NCI-H146 (cell line): ENCODE results near the gene MTG1.
A peak's percentile ranks its signal among the peaks of the same experiment; 100 is the strongest.
"Not testable (repeated sequence)": the region's sequence is repeated elsewhere in the genome, so short reads cannot be mapped to it uniquely, and the experiment has no call there.

Experiments used
- DNase-seq: peaks from one replicate; lab custom pipeline; 2025; lab: John Stamatoyannopoulos, UW

The MTG1 gene

DNA sequence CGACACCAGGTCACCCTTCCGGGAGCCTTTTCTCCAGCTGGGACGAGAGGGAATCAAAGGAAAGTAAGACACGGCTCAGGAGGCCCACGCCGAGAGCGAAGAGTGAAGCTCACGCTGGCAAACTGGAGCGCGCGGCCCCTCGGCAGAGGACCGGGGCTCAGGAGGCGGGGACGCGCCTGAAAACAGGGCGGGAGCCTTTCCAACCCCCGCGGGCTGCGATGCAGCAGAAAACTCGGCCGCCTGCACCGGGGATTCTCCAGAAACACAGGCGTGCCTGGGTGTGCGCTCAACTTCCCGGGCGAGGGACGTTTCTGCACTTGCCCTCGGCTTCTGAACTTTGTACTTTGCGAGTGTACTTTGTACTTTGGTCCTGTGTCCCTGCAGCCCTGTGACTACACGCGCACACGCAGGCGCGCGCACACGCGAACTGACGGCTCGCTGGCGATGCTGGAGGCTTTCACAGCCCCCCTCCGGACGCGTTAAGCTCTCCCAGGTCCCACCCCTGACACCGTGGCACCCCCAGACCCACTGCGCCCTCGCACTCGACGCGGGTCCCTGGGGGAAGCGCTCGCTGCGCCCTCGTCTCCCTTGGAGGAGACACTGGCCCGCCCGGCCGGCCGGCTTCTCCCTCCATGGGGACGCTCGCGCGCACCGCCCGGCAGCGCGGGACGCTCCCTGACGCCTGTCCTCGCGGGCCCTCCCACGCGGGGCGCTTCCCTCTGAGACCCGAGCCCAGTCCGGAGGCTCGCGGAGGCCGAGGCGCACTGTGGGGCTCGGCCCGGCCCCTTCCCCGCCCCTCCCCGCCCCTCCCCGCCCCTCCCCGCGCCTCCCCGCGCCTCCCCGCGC lies 15.5 kb upstream of the MTG1 start:
- DNase-seq, result peak; percentile 44

DNA sequence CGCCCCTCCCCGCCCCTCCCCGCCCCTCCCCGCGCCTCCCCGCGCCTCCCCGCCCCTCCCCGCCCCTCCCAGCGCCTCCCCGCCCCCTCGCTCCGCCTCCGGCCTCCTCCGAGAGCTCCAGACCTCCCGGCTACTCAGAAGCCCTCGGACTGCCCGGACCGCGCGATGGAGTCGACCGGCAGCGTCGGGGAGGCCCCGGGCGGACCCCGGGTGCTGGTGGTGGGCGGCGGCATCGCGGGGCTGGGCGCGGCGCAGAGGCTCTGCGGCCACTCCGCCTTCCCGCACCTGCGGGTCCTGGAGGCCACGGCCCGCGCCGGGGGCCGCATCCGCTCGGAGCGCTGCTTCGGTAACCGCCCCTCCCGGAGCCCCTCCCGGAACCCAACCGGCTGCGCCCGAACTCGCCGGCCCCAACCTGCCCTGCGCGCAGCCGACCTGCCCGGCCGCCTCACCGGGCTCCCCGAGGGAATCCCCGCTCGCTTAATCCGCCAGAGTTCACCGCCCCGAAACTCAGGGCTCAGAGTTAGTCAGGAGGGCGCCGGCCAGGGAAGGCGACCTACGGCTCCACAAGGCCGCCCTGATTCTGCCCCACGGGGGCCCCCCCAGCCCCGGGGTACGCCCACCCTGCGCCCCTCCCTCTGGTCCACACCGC lies 14.7 kb upstream of the MTG1 start, which contains the start of gene PAOX:
PAOX (plus strand) TSS at position 111 of the 649 bp plus-strand sequence; CDS start at position 166, 55 bp downstream.
- peak; percentile 68 for DNase-seq

DNA sequence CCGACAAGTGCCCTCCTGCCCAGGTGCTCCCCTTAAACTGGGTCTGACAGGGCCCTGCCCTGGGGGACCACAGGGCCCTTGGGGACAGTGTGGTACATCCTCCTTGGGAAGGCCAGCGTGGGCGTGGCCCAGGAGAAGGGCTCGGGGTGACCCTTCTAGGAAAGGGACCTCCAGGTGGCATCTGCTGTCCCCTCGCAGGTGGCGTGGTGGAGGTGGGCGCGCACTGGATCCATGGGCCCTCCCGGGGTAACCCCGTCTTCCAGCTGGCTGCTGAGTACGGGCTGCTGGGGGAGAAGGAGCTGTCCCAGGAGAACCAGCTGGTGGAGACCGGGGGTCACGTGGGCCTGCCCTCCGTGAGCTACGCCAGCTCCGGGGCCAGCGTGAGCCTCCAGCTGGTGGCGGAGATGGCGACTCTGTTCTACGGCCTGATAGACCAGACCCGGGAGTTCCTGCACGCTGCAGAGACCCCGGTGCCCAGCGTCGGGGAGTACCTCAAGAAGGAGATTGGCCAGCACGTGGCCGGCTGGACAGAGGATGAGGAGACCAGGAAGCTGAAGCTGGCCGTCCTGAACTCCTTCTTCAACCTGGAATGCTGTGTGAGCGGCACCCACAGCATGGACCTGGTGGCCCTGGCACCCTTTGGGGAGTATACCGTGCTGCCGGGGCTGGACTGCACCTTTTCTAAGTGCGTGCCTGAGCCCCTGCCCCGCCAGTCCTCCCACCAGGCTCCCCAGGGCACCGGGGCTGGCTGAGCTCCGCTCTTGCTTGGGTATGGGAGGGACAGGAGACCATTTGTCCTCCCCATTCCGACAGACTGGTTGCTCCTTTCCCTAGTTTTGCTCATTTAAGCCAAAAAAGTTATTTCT lies 13.9 kb upstream of the MTG1 start:
- DNase-seq, result no peak

DNA sequence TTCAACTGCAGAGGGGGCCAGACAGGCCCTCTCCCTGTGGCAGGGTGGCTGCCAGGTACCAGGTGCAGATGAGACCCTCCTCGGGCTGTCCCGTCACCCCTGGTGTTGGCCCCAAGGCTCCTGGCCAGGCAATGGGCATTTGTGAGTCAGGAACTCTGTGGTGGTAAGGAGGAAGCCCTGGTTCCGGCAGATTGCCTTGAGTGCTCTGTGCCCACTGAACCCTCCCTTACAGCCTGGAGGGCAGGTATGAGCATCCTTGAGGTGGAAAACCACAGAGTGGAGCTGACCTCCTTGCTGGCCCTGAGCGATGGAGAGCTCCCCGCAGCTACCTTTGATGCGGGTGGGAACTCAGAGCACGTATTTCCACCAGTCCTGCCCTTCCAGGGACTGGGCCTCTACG lies 12.9 kb upstream of the MTG1 start:
- no peak for DNase-seq

DNA sequence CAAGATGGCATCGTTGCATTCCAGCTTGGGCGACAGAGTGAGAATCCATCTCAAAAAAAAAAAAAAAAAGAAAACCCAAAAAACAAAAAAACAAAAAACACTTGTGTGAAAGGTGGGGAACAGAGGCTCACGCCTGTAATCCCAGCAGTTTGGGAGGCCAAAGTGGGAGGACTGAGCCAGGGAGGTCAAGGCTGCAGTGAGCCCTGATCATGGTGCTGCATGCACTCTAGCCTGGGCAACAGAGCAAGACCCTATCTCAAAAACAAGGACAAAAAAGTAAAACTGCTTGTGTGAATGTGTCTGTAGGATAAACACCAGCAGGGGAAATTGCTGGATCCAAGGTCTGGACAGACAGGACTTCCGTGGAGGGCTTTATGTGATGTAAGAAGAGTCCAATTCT lies 10.4 kb upstream of the MTG1 start:
- DNase-seq, result no peak

GRCh38 chr10:133384071-133384470 lies 9.9 kb upstream of the MTG1 start:
- DNase-seq, result no peak

- DNase-seq, result no peak
These were observed 8.7 kb upstream of the MTG1 start for GRCh38 chr10:133385214-133385613.

DNA sequence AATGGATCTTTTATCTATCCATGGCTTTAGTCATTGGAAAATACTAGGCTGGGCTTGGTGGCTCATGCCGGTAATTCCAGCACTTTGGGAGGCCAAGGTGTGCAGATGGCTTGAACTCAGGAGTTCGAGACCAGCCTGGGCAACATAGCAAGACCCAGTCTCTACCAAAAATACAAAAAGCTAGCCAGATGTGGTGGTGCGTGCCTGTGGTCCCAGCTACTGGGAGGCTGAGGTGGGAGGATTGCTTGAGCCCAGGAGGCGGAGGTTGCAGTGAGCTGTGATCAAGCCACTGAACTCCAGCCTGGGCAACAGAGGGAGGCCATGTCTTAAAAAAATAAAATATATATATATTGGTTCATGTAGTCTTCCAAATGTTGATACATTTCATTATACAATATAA lies 7.0 kb upstream of the MTG1 start:
- DNase-seq, result not testable (repeated sequence)

GRCh38 chr10:133388236-133388972 lies 5.6 kb upstream of the MTG1 start:
- no peak for DNase-seq

DNA sequence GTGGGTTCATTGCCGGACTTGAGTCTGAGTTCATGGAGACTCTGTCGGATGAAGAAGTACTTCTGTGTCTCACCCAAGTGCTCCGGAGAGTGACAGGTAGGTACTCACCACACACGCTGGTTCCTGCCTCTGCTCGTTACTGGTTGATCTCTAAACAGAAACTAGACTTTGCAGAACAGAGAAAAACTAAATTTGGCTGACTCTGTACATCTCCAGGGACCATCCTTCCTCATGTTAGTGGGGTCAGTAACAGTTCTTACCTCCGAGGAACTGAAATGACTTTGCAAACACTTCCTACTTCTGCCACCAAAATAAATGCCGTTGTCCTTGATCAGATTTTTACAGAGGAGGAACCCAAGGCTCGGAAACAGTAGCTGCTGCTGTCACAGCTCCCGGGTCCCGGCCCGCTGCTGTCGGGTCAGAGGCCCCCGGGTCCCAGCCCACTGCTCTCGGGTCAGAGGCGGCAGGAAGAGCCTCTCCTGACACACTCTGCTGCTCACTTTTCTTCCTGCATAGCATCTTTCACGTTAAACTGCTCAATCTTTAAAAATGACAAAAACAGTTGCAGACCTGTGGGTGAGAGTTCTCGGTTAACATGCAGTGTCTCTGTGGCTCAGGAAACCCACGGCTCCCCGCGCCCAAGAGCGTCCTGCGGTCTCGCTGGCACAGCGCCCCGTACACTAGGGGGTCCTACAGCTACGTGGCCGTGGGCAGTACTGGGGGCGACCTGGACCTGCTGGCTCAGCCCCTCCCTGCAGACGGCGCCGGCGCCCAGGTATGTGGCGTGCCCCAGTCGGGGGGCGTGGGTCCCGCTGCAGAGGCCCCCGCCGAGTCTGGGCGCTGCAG lies 4.8 kb upstream of the MTG1 start:
- no peak for DNase-seq

DNA sequence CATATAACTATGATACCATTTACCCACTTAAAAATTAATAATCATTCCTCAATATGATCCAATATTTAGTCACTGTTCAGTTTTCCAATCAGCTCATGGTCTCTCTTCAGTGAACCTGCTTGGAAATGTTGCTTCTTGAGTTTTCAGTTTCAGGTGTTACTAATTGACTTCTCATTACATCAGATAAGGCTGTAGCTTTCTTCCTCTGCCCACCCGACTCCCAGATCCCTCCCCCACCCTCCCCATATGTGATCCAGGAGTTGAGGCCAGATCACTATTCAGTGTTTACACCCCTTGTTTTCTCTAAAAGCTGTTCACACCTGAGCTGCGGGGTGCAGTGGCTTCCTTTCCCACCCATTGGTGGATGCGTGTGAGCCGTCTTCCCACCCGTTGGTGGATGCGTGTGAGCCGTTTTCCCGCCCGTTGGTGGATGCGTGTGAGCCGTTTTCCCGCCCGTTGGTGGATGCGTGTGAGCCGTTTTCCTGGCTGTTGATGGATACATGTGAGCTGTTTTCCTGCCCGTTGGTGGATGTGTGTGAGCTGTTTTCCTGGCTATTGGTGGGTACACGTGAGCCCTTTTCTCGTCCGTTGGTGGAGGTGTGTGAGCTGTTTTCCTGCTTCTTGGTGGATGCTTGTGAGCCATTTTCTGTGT lies 3.2 kb upstream of the MTG1 start:
- no peak for DNase-seq

GRCh38 chr10:133391249-133391635 lies 2.7 kb upstream of the MTG1 start:
- DNase-seq, result no peak

- no peak for DNase-seq
These were observed 2.0 kb upstream of the MTG1 start for GRCh38 chr10:133391761-133392518.

- DNase-seq, result no peak
These were observed 425 bp upstream of the MTG1 start for GRCh38 chr10:133393401-133394063.

DNA sequence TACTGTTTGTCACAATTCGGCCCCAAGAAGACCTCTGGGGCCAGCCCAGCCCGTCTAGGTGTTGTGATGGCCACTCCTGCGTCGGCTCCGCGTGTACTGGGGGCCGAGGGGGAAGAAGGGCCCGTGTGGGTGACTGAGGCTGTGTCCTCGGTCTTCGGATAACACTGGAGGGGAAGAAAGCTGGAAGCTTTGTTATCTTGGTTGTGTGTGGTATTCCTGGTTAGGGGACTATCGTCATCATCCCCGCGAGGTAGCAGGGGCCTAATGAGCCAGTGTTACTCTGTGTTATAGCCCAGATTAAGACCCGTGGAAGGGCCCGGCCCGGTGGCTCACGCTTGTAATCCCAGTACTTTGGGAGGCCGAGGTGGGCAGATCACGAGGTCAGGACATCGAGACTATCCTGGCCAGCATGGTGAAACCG lies 854 bp downstream of the MTG1 start:
- DNase-seq, result peak; percentile 18

- DNase-seq, result no peak
These were observed 2.2 kb downstream of the MTG1 start for GRCh38 chr10:133396035-133396624.

DNA sequence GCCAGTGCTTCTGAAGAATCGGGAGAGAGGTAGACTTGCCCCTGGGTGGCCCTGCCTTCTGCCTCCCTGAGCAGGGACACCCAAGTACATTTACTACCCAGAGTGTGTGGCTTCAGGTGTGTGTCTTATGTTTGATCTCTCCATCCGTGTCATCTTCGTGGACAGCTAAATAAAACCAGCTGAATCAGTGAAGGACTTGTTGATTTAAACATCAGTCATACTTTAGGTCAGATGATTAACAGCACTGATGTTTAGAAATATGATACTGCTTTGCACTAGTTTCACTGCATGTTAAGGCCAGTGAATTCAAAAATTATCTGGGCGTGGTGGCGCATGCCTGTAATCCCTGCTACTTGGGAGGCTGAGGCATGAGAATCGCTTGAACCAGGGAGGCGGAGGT lies 4.0 kb downstream of the MTG1 start:
- no peak for DNase-seq

GRCh38 chr10:133399123-133399601 lies 5.2 kb downstream of the MTG1 start:
- DNase-seq, result no peak
